Measurements from ENCODE around the gene NUBP1.

GRCh38 chr16:10752843-10753523 is 9.3 kb downstream of the NUBP1 start:
- TF ChIP-seq POLR2A (IDR thresholded peaks at IDR 0.05; ENCODE audit: low read length) (no peak), GATA1 (IDR thresholded peaks at IDR 0.05; ENCODE audit: low read depth, low read length) (no peak)
